CD4-positive, alpha-beta T cell treated with Interleukin-15 for 1 hour (primary cell): ENCODE measurements around the gene GLUL.

Experiments used
- DNase-seq: peaks from one replicate; pipeline ENCODE4 v3.0.0-alpha.2; 2020

The GLUL gene

DNA sequence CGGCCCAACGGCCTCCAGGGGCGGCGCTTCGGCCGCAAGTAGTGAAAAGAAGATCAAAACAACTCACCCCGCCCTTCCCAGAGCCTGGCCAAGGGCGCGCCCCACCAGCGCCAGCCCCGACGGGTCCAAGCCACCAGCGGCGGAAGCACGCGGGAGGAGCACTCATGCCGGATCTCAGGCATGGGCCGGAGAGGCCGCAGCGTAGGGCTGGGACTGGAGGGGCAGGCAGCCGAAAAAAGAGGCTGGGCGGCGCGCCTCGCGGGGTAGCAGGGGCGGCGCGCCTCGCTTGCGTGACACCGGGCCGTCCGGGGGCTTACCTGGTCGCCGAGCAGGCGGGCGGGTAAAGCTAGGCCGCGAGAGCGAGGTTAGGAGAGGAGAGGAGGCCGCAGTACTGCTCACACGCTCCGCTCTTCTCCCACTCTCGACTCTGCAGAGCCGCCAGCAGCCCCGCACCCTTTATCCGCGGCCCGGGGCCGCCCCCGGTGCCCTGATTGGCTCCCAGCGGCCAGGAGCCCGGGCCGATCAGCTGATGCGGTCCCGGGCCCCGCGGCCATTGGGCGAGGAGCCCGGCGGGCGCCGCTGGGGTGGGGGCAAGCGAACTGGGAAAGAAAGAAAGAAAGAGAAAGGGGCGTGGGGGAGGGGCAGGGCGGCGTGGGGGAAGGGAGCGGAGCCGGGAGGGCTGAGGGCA is at the start of gene GLUL:
Gene GLUL (minus strand): TSS at position 429 of the 688 bp plus-strand sequence. CDS start 3,053 bp downstream, outside the sequence.
- DNase-seq = peak; percentile 85

DNA sequence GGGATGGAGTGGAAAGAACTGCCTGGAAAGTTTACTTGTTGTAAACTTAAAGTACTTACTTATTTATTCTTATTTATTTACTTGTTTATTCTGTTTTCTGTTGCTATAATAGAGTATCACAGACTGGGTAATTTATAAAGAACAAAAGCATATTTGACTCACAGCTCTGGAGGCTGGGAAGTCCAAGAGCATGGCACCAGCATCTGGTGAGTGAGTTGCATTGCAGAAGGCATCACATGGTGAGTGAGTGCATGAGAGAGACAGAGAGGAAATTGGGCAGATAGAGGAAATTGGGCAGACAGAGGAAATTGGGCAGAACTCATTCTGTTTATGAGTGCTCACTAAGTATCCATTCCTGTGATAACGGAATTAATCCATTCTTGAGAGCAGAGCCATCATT is 46.7 kb upstream of the GLUL start:
- DNase-seq = no peak

DNA sequence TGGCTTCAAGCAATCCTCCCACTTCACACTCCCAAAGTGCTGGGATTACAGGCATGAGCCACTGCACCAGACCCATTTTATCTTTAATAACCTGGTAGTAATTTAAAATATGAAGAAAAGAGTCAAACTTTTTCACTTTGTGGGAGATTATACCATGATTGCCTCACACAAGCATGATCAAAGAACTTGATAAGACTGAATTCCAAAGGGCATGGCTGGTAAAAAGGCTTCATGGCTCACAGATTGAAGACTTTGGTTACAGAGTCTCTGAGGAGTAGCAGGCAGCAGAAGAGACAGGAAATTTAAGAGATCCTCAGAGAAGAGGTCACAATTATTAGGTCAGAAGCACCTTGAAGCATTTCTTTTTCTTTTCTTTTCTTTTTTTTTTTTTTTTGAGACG is 42.0 kb upstream of the GLUL start:
- no peak for DNase-seq

DNA sequence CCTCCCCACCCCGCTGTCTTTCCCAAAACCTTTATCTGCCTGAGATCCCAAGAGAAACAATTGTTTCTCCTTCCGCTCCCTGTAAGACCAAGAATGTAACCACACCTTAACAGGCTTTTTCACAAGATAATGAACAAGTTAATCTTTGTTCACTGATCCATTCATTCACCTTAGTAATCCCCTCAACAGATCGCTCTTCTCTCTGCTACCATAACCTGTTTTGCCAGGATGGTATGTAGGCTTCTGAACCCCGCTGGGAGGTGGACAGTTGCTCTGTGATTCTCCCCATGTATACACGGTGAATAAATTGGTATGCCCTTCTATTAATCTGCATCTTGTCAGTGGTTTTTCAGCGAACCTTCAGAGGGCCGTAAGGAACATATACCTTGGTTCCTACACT is 39.7 kb upstream of the GLUL start:
- DNase-seq = no peak

DNA sequence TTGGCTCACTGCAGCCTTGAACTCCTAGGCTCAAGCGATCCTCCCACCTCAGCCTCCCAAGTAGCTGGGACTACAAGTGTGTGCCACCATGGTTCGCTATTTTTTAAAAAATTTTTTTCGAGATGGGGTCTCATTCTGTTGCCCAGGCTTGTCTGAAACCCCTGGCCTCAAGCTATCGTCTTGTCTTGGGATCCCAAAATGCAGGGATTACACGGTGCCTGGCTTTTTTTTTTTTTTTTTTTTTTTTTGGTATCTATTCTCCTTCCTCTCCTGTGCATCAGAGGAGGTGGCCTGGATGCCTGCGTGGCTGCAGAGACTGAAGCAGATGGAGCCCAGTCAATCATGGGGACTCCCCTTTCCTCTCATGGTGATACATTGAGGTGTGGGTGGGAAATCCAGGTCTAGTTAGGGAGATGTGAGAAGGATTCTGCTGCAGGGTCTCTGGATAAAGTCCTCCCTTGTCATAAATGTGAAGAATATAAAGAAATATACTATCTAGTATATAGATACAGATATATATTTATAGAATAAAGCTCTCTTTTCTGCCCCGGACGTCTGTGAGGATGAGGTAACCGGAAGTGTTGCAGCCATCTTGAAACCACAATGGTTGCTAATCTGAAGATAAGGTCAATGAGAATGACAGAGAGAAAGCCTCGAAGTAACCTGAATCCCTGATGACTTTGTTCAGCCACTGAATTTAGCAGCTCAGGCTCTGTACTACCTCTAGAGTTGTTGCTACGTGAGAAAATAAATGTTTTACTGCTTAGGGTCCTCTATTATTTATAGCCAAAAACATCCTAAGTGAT is 38.9 kb upstream of the GLUL start:
- DNase-seq = peak; percentile 18

DNA sequence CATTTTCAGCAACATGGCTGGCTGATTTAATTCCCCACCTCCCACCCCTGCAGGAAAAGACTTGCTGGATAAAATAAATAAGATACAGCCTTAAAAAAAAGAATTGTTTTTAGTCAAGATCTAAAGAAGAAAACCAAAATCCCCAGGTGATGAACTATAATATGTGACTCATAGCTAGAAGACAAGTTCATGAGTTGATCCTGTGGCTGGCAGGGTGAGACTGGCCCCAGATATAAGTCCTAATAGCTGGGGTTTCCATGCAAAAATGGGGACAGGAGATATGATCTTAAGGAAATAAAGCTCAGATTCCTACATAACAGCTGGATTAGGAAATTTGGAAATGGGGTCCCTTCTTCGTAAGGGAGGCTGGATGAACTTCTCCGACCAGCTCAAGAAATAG is 36.5 kb upstream of the GLUL start:
- DNase-seq = no peak

DNA sequence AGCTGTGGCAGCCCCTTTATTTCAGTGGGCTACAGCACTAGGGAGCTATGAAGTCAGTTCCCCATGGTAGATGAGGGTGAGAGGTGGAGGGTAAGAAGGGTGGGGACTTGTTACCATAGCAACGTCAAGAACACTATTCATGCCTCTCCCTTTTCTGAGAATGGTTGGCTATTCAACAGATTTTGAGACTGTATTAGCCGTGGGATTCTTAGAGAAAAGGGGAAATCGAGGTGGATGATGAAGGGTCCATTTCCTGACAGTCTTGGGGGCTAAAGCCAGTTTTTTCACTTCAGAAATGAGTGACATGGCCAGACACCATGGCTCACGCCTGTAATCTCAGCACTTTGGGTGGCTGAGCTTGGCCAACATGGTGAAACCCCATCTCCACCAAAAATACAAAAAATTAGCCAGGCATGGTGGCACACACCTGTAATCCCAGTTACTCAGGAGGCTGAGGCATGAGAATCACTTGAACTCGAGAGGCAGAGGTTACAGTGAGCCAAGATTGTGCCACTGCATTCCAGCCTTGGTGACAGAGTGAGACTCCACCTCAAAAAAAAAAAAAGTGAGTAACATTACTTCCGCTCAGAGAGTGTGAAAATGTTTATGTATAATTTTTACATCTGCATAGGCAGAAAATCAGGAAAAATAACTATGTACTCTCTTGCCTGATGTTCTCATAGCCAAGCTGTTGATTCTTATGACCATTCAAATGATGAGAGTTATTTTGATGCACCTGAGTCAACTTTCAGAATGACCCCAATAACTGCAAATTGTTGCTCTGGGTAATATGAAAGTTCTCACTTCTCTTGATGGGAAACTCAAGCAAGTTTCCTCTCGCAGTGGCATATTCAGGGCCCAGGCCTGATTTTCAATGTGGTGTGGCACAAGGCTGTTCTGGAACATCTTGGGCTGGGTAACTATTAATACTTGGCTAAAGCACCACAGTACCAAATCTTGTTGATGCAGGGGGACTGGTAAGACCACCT is 35.1 kb upstream of the GLUL start:
- DNase-seq = no peak

DNA sequence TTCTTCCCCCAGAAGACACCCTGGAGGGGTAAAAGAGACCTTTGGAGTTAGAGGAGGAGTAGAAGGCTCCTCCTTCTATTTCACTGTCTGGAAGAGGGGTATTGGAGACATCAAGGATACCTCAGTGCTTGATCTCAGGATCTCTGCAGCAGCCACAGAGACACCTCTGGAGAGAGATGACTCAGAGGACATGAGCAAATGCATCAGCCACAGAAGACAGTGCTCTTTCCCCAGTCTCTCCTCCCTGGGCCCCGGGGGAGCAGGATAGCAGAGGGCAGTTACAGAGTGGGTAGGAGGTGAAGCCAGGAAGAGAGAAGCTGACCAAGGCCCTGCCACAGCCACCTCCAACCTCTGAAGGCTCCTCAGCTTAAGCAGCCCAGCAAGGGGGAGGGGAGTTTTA is 24.2 kb upstream of the GLUL start:
- DNase-seq = no peak

DNA sequence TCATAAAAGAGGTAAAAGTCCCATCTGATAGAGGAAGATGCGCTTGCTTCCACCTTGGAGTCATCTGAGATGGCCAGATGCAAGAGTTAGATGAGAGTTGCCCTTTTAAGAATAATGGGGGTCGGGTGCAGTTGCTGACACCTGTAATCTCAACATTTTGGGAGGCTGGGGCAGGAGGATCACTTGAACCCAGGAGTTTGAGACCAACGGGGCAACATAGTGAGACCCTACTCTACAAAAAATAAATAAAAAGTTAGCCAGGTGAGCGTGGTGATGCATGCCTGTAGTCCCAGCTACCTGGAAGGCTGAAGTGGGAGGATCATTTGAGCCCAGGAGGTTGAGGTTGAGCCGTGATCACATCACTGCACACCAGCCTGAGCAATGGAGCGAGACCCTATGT is 22.4 kb upstream of the GLUL start:
- DNase-seq = no peak

DNA sequence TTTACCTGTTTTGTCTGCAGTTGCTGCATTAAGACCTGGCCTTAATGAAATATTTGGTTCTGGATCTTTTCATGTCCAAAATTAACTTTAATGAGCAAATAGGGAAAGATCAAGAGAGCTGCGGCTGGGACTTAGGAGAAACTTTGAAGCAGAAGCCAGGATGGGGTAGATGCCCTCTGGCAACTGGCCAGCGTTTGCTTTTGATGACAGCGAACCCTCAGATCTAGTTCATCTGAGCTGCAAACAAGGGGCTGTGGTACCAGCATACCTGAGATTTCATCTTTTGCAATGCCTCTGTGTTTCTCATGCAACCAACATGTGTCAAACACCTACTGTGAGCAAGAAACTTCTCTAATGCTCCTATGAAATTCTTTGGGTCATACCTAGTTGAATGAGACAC is 21.9 kb upstream of the GLUL start:
- no peak for DNase-seq

DNA sequence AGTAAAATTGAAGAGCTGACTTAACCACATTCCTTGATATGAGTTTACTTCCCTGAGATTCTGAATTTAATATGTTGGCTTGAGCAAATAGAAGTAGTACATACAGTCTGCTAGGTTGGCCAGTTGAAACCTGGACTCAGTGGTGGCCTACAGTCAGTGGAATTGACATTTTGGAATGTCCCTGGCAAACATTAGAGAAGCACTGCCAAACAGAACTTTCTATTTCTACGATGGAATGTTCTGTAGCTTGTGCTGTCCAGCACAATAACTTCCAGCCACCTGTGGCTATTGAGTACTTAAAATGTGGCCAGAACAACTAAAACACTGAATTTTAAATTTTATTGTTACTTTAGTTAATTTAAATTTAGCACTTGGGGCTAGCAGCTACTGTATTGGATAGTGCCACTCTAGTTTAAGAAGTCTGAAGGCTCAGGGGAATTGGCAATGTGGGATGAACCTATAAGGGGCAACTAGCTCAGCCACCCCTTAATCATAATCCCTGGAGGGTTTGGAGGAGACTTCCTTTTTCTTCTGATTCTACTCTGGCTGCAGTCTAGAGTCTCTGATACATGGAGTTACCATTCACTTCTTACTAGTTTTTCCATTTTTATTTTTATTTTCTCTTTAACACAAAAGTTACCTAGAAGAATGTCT is 19.2 kb upstream of the GLUL start:
- DNase-seq = no peak

DNA sequence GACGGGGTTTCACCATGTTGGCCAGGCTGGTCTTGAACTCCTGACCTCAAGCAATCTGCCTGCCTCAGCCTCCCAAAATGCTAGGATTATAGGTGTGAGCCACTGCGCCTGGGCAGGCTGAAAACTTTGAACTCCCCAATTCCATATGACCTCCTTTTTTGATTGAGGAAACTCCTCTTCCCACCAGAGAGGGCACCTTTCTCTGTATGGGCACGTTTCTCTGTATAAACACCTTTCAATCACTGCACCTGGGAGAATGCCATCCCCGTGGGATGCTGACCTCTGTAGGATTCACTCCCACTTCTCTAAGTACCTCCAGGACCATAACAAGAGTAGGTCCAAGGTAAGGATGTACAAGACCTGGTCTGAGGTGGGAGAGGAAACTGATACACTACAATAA is 18.5 kb upstream of the GLUL start:
- DNase-seq = no peak

DNA sequence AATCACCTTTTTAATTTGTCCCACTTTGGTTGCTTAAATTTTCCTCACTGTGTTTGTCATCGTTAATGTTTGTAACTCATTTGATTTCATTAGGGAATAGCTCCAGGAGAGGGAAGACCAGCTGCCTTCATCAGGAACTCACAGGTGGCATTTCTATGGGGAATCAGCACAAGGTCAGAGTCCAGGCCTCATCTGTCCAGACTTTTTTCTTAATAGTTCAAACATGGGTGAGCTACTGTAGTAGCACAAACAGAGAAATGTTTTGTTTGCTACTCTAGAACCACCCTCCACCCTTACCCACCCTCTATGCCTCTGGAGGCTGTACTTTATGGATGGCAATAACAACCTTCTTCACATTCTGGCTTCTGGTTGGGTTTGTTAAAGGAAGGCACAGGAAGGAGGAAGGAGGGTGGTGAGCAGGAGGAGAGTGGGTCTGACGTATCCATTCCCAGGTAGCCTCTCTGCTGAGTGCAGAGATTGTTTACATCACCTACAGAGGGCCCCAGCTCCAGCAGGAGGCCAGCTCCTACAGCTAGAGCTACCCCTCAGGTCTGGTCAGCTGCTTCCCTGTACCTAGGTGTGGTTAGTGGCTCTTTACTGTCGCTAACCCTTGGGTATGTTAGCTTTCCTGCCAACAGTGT is 17.0 kb upstream of the GLUL start:
- DNase-seq = no peak

DNA sequence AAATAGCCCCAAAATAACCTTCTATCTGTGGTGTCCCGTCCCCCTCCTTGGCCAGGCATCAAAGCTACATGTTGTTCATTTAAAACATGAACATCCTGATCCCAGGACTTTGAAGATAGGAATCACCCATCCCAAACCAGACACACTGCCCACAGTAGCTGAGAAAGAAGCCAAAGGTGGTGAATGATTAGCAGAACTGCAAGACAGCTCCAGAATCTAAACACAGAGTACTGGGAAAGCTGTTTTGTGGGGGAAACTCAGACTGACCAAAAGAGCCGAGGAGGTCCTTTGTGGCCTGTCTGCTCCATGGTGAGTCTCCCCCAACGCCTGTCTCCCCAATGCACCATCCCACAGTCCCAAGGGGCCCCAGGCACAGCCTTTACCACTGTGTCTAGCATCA is 16.1 kb upstream of the GLUL start:
- no peak for DNase-seq

DNA sequence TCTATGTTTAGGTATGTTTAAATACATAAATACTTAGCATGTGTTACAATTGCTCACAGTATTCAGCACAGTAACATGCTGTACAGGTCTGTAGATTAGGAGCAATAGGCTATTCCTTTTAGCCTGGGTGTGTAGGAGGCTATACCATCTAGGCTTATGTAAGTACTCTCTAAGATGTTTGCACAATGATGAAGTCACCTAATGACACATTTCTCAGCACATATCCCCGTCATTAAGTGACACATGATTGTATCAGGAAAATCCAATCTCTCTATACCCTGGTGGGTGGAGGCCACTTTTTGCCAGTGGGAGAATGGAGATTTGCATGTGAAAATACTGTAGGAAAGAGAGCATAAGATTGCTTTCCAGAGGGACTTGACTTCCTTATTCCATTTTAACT is 14.4 kb upstream of the GLUL start:
- DNase-seq = no peak

DNA sequence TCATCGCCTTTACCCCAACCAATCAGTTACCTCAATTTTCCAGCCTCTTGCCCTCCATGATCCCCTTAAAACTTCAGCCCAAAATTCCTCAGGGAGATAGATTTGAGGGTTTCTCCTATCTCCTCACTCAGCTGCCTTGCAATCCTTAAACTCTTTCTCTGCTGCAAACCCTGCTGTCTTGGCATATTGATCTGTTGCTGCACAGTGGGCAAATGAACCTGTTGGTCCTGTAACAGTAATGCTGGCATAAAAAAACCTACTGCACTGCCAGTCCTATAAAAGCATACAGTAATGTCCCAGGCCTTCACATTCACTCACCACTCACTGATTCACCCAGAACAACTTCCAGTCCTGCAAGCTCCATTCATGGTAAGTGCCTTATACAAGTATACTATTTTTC is 14.0 kb upstream of the GLUL start:
- no peak for DNase-seq

DNA sequence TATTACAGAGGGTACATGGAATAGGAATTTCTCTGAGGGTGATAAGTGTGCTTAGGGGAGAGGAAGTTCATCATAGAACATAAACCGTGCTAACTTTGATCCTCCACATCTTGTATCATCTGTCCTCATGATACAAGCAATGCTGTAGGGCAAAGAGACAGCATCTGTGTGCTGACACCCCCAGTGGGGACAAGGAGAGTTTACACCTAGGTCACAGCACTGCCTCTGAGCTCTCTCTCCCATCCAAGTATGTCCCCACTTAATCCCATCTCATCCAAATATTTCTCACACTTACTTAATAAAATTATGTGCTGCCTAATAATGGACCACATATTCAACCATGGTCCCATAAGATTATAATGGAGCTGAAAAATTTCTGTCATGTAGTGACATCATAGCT is 13.2 kb upstream of the GLUL start:
- no peak for DNase-seq

DNA sequence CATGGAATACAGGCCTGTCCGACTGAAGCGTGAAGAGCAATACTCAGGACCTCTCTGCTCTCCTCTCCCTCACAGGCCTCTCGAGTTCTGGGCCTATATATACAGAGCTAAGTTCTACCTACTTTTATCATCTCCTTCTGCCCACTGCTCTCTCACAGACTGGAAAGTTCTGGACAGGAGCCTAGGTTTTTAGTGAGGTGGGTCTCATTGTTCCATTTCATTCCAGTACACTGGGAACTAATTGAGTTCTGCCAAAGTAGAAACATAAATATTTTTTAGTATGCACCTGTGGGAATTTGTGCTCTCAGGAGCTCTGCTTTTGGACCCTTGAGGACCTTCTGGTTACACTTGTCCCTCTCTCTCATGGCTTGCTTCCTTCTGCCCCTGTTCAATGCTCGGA is 9.0 kb upstream of the GLUL start, which contains the start of gene TEDDM1:
Gene TEDDM1 (minus strand): TSS at position 101 of the 400 bp plus-strand sequence. CDS start 182 bp downstream, outside the sequence.
- DNase-seq = no peak

DNA sequence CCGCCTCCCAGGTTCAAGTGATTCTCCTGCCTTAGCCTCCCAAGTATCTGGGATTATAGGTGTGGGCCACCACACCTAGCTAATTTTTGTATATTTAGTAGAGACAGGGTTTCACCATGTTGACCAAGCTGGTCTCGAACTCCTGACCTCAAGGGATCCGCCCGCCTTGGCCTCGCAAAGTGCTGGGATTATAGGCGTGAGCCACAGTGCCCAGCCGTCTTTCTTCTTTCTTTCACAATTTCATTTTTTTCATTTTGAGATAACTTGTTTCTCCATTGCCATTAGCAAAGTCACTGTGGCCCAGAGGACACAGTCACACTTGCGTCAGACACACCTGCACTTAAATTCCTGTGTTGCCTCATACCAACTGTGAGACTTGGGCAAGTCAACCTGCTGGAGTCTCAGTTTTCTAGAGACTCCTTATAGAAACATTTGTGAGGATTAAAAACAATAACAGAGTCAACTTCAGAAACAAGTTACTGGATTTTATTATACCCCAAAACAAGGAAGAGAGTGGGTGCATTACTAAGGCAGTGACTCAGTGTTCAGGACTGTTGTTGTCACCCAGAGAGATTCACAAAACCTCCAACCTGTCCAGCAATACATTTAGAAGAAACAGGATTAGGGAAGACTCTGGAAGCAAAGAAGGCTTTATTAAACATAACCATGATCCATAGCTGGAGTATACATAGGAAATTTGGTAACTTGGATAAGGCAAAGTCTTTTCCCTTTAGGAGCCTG is 6.2 kb upstream of the GLUL start:
- no peak for DNase-seq

DNA sequence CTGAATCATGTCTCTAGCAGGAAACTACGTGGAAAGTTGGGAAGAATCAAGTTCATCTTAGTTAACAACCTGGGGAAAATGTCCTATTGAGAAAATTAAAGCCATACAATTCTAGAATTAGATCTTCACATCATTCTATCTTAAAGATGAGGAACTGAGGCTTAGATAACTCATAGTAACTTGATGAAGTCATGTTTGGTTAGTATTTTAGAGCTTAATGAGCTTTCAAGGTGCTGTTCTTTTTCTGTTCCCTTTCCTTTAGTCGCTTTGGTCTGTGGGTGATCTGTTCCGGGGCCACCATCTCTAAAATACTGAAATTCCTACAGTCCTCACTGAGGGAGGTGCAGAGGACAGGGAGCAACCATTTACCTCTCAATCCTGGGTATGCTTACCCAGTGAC is 4.3 kb upstream of the GLUL start:
- no peak for DNase-seq

DNA sequence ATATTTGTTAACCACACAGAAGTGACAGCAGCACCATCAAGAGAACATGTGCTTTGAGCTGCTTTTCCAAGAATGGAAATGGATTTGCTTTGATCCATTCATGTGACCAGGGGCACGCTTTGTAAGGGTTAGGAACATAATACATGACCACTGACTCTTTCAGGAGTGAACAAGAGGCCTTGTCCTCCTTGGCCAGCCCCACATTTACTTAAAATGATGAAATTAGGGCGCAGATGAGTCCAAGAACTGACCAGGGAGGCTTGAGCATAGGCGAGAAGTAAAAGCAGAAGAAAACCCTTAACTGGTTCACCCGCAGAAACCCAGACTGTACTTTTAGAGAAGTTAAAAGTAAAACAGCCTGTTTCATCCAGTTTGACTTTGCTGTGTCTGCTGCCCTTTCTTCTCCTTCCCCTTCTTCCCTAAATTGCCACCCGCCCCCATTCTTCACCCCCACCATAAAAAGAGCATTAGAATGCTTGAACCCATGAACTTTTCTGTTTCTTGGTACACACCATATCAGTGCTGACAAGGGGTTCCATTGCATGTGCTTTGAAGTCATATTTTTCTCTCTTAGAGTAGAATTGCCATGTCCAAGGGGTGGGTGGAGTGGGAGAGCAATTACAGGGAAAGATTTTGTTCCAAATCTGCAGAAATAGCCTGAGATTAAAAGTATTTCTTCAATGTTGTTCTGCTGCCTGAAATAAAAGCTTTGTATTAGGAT is 2.6 kb upstream of the GLUL start:
- no peak for DNase-seq
